Sigmoid colon (tissue), 7 donors: ENCODE results near the gene NTRK1. TPM values are rescaled to one million over a fixed set of nuclear protein-coding genes. Genes with fewer than 3 reads are reported as not detected.

Experiments used
- DNase-seq: peaks from one replicate; pipeline ENCODE4 v3.0.0-alpha.2; 2019
- H3K27ac ChIP-seq, 4 donors: fragments of 200-600 bp; sonication (generic); one replicate each; pipeline ENCODE4 v1.5.1; 2016 to 2019; ENCODE audit warnings: mild to moderate bottlenecking in 1 of 4
- H3K27me3 ChIP-seq, 3 donors: fragments of 200-600 bp; sonication (generic); one replicate each; pipeline ENCODE4 v1.5.1; 2019; ENCODE audit warnings: mild to moderate bottlenecking in 1 of 3
- H3K36me3 ChIP-seq, 4 donors: fragments of 200-600 bp; sonication (generic); one replicate each; pipeline ENCODE4 v1.5.1; 2016 to 2019
- H3K4me1 ChIP-seq, 4 donors: fragments of 200-600 bp; sonication (generic); one replicate each; pipeline ENCODE4 v1.5.1; 2017 to 2019
- H3K4me3 ChIP-seq, 4 donors: fragments of 200-600 bp; sonication (generic); one replicate each; pipeline ENCODE4 v1.5.1; 2017 to 2019; ENCODE audit warnings: mild to moderate bottlenecking in 2 of 4, moderate library complexity in 1 of 4
- H3K9me3 ChIP-seq, 4 donors: fragments of 200-600 bp in 3 of 4; sonication (generic) in 3 of 4; one replicate each; pipeline versions ENCODE4 v1.5.1 to v1.6.1; 2013 to 2019
- CTCF ChIP-seq, 4 experiments: fragments of 450-650 bp in 3 of 4; fragments of 200-600 bp in 1 of 4; IDR thresholded peaks; one replicate each; pipeline ENCODE4 v1.5.1; 2016 to 2019; ENCODE audit warnings: antibody characterized with exemption in 4 of 4, mild to moderate bottlenecking in 3 of 4, moderate library complexity in 2 of 4
- EP300 ChIP-seq, 4 donors: sonication (generic); formaldehyde crosslinking; IDR thresholded peaks; one replicate each; pipeline ENCODE4 v1.6.1; 2017; ENCODE audit warnings: antibody characterized with exemption in 4 of 4
- POLR2A ChIP-seq, 2 donors: fragments of 450-650 bp; IDR thresholded peaks; one replicate each; pipeline ENCODE4 v1.6.1; 2016; ENCODE audit warnings: antibody characterized with exemption in 2 of 2, mild to moderate bottlenecking in 2 of 2, moderate library complexity in 2 of 2
- POLR2AphosphoS5 ChIP-seq, 4 donors: sonication (generic); formaldehyde crosslinking; IDR thresholded peaks; one replicate each; pipeline ENCODE4 v1.6.1; 2017; ENCODE audit warnings: antibody characterized with exemption in 4 of 4
- WGBS, 2 donors: extraction: QIAGEN DNeasy Blood & Tissue Kit; methylation state at CpG; one replicate each; pipeline ENCODE4 v1.1.7; 2013; 5-methylcytosine and 5-hydroxymethylcytosine counted together
- intact Hi-C: fragments of 100-400 bp; cut with DNase I; formaldehyde crosslinking; loops from one replicate; pipeline ENCODE4 v1.15.1; 2023
- polyA plus RNA-seq, 3 donors: library from polyadenylated mRNA; stranded (reverse); fragments of 200-250 nt; gene quantifications; one replicate each; pipeline ENCODE4 v1.2.3, GENCODE V29; 2013
- total RNA-seq, 4 donors: library from RNA; depleted of rRNA; stranded (reverse); fragments of >200 nt; gene quantifications; one replicate each; pipeline ENCODE4 v1.1.0, GENCODE V29; 2016
- donor health status: healthy with polysubstance abuse.
- donor health status: Bipolar disorder and iron deficiency.
- donor health status: healthy.

NTRK1 gene
- total and polyA plus RNA-seq, 7 donors: 0.42 to 4.9 (median 2.0) TPM; not detected in 1

- 84 to 89% methylated on average over 4 of the region's 4 CpGs for WGBS, 2 donors
These were observed 40.9 kb downstream of the NTRK1 start for GRCh38 chr1:156901590-156901900.

DNA sequence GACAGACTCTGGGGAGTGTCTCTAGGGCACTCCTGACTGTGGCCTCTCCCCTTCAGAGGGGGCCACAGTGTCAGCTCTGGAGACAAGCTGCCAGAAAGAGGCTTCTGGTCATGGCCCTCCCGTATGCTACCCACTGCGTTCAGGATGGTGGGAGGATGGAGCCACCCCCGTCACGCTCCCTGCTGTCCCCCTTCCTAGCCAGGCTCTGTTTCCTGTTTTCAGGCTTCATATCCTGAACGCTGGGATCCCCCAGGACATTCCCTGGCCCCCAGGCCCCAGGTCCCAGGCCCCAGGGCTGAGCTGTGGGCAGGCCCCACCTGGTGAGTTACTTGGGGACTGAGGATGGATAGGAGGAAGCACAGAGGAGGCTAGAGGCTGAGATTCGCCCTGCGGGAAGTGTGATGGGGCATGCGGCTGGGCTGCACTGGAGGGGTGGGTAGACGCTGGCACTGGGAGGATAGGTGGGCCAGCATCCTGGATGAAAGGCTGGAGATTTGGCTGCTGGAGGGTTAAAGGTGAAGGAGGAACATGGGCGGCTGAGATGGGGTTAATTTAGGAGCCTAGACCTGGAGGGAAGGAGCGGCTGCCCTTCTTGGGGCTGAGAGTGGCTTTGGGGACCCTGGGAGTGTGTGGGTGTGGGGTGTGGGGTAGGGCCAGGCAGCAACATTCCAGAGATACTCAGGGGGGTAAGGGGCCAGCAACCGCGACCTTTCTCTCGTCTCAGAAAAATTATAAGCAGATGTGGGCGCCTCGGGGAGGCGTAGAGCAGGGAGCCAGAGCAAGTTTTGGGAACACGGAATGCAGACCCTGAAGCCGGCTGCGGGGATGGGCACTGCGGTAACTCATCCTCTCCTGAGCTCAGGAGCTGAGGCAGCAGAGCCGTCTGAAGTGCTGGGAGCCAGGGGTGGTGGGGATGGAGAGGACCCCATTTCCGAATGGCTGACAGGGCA is 41.6 kb downstream of the NTRK1 start:
- Histone ChIP-seq H3K4me3 (no peak overlapping the region), H3K27ac (peak overlapping the region in 1 of 4 donors; percentile 20), H3K9me3 (no peaks in the 10 kb centered on the region), H3K36me3 (no peaks in the 10 kb centered on the region), H3K27me3 (peaks cover 0 to 10% (median 0%) of the 10 kb centered on the region in 3 donors), H3K4me1 (peaks cover 0 to 14% (median 0%) of the 10 kb centered on the region in 4 donors)
- no peak for TF ChIP-seq POLR2A (IDR thresholded peaks at IDR 0.05)
- no peak for TF ChIP-seq CTCF (IDR thresholded peaks at IDR 0.05)
- TF ChIP-seq POLR2AphosphoS5 (IDR thresholded peaks at IDR 0.05): no peak
- no peak for TF ChIP-seq EP300 (IDR thresholded peaks at IDR 0.05)
- DNase-seq: no peak
- 67 to 75% methylated on average over 22 to 23 of the region's 23 CpGs for WGBS, 2 donors
- intact Hi-C loops: no loop called here

More at GRCh38 chr1:156901590-156901900, 40.9 kb downstream of the NTRK1 start:
- DNase-seq: no peak
- intact Hi-C loops: no loop called here
- no peaks in the 10 kb centered on the region for H3K9me3 ChIP-seq
- peaks cover 0 to 21% (median 0%) of the 10 kb centered on the region in 4 donors for H3K4me1 ChIP-seq
- no peak overlapping the region for H3K4me3 ChIP-seq
- H3K27me3 ChIP-seq: peaks cover 0 to 10% (median 0%) of the 10 kb centered on the region in 3 donors
- no peak overlapping the region for H3K27ac ChIP-seq
- TF ChIP-seq EP300 (IDR thresholded peaks at IDR 0.05): no peak
- no peak for TF ChIP-seq POLR2A (IDR thresholded peaks at IDR 0.05)
- TF ChIP-seq CTCF (IDR thresholded peaks at IDR 0.05): no peak
- no peak for TF ChIP-seq POLR2AphosphoS5 (IDR thresholded peaks at IDR 0.05)
- no peaks in the 10 kb centered on the region for H3K36me3 ChIP-seq

DNA sequence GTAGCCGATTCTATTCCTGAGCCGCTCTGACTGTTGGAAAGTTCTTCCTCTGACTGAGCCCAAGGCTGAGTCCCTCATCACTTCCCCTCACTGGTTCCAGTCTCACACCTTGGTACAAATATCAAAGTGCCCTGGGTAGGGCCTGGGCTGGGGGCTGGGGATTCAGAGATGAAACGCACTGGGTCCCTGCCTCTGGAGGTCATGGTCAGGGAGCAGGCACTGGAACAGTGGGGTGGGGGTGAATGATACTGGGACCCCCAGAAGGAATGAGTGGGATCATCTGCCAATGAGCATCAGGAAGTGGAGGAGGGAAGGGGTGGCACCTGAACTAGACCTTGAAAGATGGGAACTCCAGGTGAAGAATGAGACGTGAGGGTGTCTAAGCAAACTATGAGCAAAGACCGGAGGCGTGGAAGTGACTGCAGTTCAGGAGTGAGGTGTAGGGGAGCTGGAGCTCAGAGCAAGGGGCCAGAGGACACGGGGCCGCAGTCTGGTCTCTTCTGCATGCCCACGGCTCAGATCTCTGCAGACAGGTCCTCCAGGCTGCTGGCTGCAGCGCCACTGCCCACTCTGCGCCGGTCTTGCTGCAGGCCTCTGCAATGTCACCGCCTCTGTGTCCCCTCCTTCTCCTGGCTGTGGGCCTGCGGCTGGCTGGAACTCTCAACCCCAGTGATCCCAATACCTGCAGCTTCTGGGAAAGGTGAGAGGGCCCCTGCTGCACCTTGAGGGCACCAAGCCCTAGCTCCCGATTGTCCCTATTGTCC is 42.8 kb downstream of the NTRK1 start:
- intact Hi-C loops: no loop called here
- H3K27me3 ChIP-seq: peaks cover 0 to under 1% (median 0%) of the 10 kb centered on the region in 3 donors
- no peak overlapping the region for H3K27ac ChIP-seq
- peaks cover 0 to 9% (median 0%) of the 10 kb centered on the region in 4 donors for H3K4me1 ChIP-seq
- no peaks in the 10 kb centered on the region for H3K9me3 ChIP-seq
- TF ChIP-seq CTCF (IDR thresholded peaks at IDR 0.05) (no peak), POLR2AphosphoS5 (IDR thresholded peaks at IDR 0.05) (no peak), POLR2A (IDR thresholded peaks at IDR 0.05) (no peak), EP300 (IDR thresholded peaks at IDR 0.05) (no peak)
- 75 to 80% methylated on average over 15 of the region's 15 CpGs for WGBS, 2 donors
- no peaks in the 10 kb centered on the region for H3K36me3 ChIP-seq
- no peak for DNase-seq
- no peak overlapping the region for H3K4me3 ChIP-seq

- WGBS, 2 donors: 77 to 78% methylated on average over 19 of the region's 19 CpGs
- Histone ChIP-seq H3K27ac (no peak overlapping the region), H3K27me3 (no peaks in the 10 kb centered on the region), H3K4me3 (no peak overlapping the region), H3K36me3 (no peaks in the 10 kb centered on the region), H3K9me3 (no peaks in the 10 kb centered on the region), H3K4me1 (peaks cover 0 to under 1% (median 0%) of the 10 kb centered on the region in 4 donors)
- intact Hi-C loops: no loop called here
- no peak for DNase-seq
- TF ChIP-seq EP300 (IDR thresholded peaks at IDR 0.05): no peak
These were observed 43.7 kb downstream of the NTRK1 start for GRCh38 chr1:156904187-156904959.
